Neural cell (in vitro differentiated cells): ENCODE data around the gene PLEKHA5. TPM values are rescaled to one million over a fixed set of nuclear protein-coding genes. Genes with fewer than 3 reads are reported as not detected.

Source experiments
- H2AFZ ChIP-seq: fragments of 200-600, 300-800 bp; sonication (generic), shearing (Covaris generic); 2 replicates; pipeline ENCODE4 v1.6.0; 2014; ENCODE audit warnings: low read depth, mild to moderate bottlenecking, antibody characterized with exemption, low read length, moderate library complexity
- H3F3A ChIP-seq: fragments of 200-600 bp; shearing (Covaris generic); 2 replicates; pipeline ENCODE4 v1.6.1; 2016; ENCODE audit warnings: mild to moderate bottlenecking, moderate library complexity, mixed read lengths, antibody characterized with exemption, low read length; ENCODE audit not compliant: insufficient read depth, poor library complexity, severe bottlenecking
- H3K27ac ChIP-seq: fragments of 200-600, 300-800 bp; sonication (generic), shearing (Covaris generic); 2 replicates; pipeline ENCODE4 v1.5.1; 2014; ENCODE audit warnings: mild to moderate bottlenecking, low read length, moderate library complexity
- H3K27me3 ChIP-seq: fragments of 300-800, 200-600 bp; sonication (generic), shearing (Covaris generic); 2 replicates; pipeline ENCODE4 v1.6.0; 2014; ENCODE audit warnings: mild to moderate bottlenecking, low read depth, low read length, moderate library complexity; ENCODE audit not compliant: insufficient read depth
- H3K36me3 ChIP-seq: fragments of 300-800, 200-600 bp; sonication (generic), shearing (Covaris generic); 2 replicates; pipeline ENCODE4 v1.5.1; 2014; ENCODE audit warnings: mild to moderate bottlenecking, antibody characterized with exemption, low read length, moderate library complexity; ENCODE audit not compliant: insufficient read depth
- H3K4me2 ChIP-seq: fragments of 300-800, 200-600 bp; sonication (generic), shearing (Covaris generic); 2 replicates; pipeline ENCODE4 v1.6.0; 2014; ENCODE audit warnings: mild to moderate bottlenecking, low read length
- H3K4me3 ChIP-seq: fragments of 300-800, 200-600 bp; sonication (generic), shearing (Covaris generic); 2 replicates; pipeline ENCODE4 v1.5.1; 2014; ENCODE audit warnings: mild to moderate bottlenecking, low read length, moderate library complexity
- H3K79me2 ChIP-seq: fragments of 200-600 bp; shearing (Covaris generic); replicated peaks from 2 replicates; pipeline ENCODE4 v1.6.0; 2014; ENCODE audit warnings: mild to moderate bottlenecking, low read length, moderate library complexity; ENCODE audit not compliant: insufficient read depth
- H3K9ac ChIP-seq: fragments of 300-800, 200-600 bp; sonication (generic), shearing (Covaris generic); 2 replicates; pipeline ENCODE4 v1.6.1; 2016; ENCODE audit warnings: mild to moderate bottlenecking, low read length, mixed read lengths
- H3K9me2 ChIP-seq: fragments of 200-600 bp; shearing (Covaris generic); 2 replicates; pipeline ENCODE4 v1.6.1; 2016; ENCODE audit warnings: mild to moderate bottlenecking, low read length, mixed read lengths; ENCODE audit not compliant: insufficient read depth
- H3K9me3 ChIP-seq: fragments of 200-600, 300-800 bp; sonication (generic), shearing (Covaris generic); 2 replicates; pipeline ENCODE4 v1.6.1; 2016; ENCODE audit warnings: mild to moderate bottlenecking, mixed run types, low read length, moderate library complexity, mixed read lengths
- H4K20me1 ChIP-seq: fragments of 200-600 bp; shearing (Covaris generic); 2 replicates; pipeline ENCODE4 v1.6.1; 2016; ENCODE audit warnings: mild to moderate bottlenecking, mixed run types; ENCODE audit not compliant: insufficient read depth
- CTCF ChIP-seq: fragments of 450-650 bp; IDR thresholded peaks from 2 replicates; pipeline ENCODE4 v1.5.1; 2014; ENCODE audit warnings: antibody characterized with exemption, mild to moderate bottlenecking, moderate library complexity; ENCODE audit not compliant: poor library complexity, severe bottlenecking
- EP300 ChIP-seq: fragments of 450-650 bp; conservative IDR thresholded peaks from 2 replicates; pipeline ENCODE4 v1.6.1; 2014; ENCODE audit warnings: antibody characterized with exemption, mild to moderate bottlenecking, moderate library complexity; ENCODE audit not compliant: poor library complexity, severe bottlenecking
- EZH2 ChIP-seq: fragments of 200-600, 300-800 bp; shearing (Covaris generic), sonication (generic); IDR thresholded peaks from 2 replicates; pipeline ENCODE4 v1.6.1; 2014; ENCODE audit warnings: antibody characterized with exemption, low read length, borderline replicate concordance, mild to moderate bottlenecking; ENCODE audit not compliant: insufficient read depth, poor library complexity, severe bottlenecking
- MXI1 ChIP-seq: fragments of 450-650 bp; conservative IDR thresholded peaks from 2 replicates; pipeline ENCODE4 v1.6.1; 2014; ENCODE audit warnings: antibody characterized with exemption, mild to moderate bottlenecking; ENCODE audit not compliant: poor library complexity, severe bottlenecking
- POLR2AphosphoS5 ChIP-seq: IDR thresholded peaks from 2 replicates; pipeline ENCODE4 v1.6.1; 2012
- RAD21 ChIP-seq: fragments of 450-650 bp; conservative IDR thresholded peaks from 2 replicates; pipeline ENCODE4 v1.6.1; 2014; ENCODE audit warnings: antibody characterized with exemption, mild to moderate bottlenecking, moderate library complexity
- REST ChIP-seq: IDR thresholded peaks from 2 replicates; pipeline ENCODE4 v1.6.1; 2012; ENCODE audit warnings: borderline replicate concordance
- SMC3 ChIP-seq: fragments of 450-650 bp; conservative IDR thresholded peaks from 2 replicates; pipeline ENCODE4 v1.6.1; 2014; ENCODE audit warnings: antibody characterized with exemption, mild to moderate bottlenecking, moderate library complexity; ENCODE audit not compliant: poor library complexity
- TAF1 ChIP-seq: IDR thresholded peaks from 2 replicates; pipeline ENCODE4 v1.6.1; 2012; ENCODE audit warnings: low read depth
- polyA plus RNA-seq: library from polyadenylated mRNA; depleted of rRNA; stranded (reverse); fragments of >200 nt; gene quantifications from 2 replicates; pipeline ENCODE4 v1.2.3, GENCODE V29; 2014

Gene PLEKHA5
- polyA plus RNA-seq, 1 donor from 2014 or later = 130 TPM

GRCh38 chr12:19301223-19301622 lies 171.7 kb downstream of the PLEKHA5 start:
- H3K27ac ChIP-seq = no peak overlapping the region
- H3K9ac ChIP-seq = no peak overlapping the region
- H3K27me3 ChIP-seq = no peaks in the 10 kb centered on the region
- H4K20me1 ChIP-seq = no peaks in the 10 kb centered on the region
- no peaks in the 10 kb centered on the region for H3K79me2 ChIP-seq
- TF ChIP-seq EZH2 = no peak
- peaks cover 12% of the 10 kb centered on the region for H3K36me3 ChIP-seq
- no peaks in the 10 kb centered on the region for H3K9me2 ChIP-seq
- H3K9me3 ChIP-seq = no peaks in the 10 kb centered on the region
- H3F3A ChIP-seq = no peaks in the 10 kb centered on the region
- no peak overlapping the region for H2AFZ ChIP-seq
- no peak overlapping the region for H3K4me2 ChIP-seq
- H3K4me3 ChIP-seq = no peak overlapping the region

- Histone ChIP-seq H3K4me2 (no peak overlapping the region), H3K9me2 (no peaks in the 10 kb centered on the region), H3K79me2 (no peaks in the 10 kb centered on the region), H4K20me1 (no peaks in the 10 kb centered on the region), H3K27me3 (no peaks in the 10 kb centered on the region), H3K36me3 (peaks cover 13% of the 10 kb centered on the region), H3K4me3 (no peak overlapping the region), H3K9me3 (no peaks in the 10 kb centered on the region), H3K9ac (no peak overlapping the region), H3F3A (no peaks in the 10 kb centered on the region), H3K27ac (no peak overlapping the region), H2AFZ (no peak overlapping the region)
- no peak for TF ChIP-seq TAF1
- no peak for TF ChIP-seq MXI1
- TF ChIP-seq EZH2 = no peak
- no peak for TF ChIP-seq RAD21
- TF ChIP-seq POLR2AphosphoS5 = no peak
- TF ChIP-seq EP300 = no peak
- TF ChIP-seq SMC3 = no peak
- no peak for TF ChIP-seq CTCF
Observed at GRCh38 chr12:19301688-19302087, 172.2 kb downstream of the PLEKHA5 start.

- Histone ChIP-seq H3K36me3 (peaks cover 16% of the 10 kb centered on the region), H4K20me1 (no peaks in the 10 kb centered on the region), H3K9me2 (no peaks in the 10 kb centered on the region), H2AFZ (no peak overlapping the region), H3F3A (no peaks in the 10 kb centered on the region), H3K9ac (no peak overlapping the region), H3K4me2 (no peak overlapping the region), H3K27me3 (no peaks in the 10 kb centered on the region), H3K9me3 (no peaks in the 10 kb centered on the region), H3K27ac (no peak overlapping the region), H3K4me3 (no peak overlapping the region), H3K79me2 (no peaks in the 10 kb centered on the region)
- TF ChIP-seq EZH2 = no peak
- TF ChIP-seq POLR2AphosphoS5 = no peak
- no peak for TF ChIP-seq SMC3
- TF ChIP-seq MXI1 = no peak
- TF ChIP-seq RAD21 = no peak
- TF ChIP-seq CTCF = no peak
- no peak for TF ChIP-seq TAF1
- TF ChIP-seq REST = no peak
- TF ChIP-seq EP300 = no peak
Observed at GRCh38 chr12:19302100-19302640, 172.6 kb downstream of the PLEKHA5 start.
